Measurements from ENCODE around the gene KLHL29.
A peak's percentile ranks its signal among the peaks of the same experiment; 100 is the strongest.
"Not testable (repeated sequence)": the region's sequence is repeated elsewhere in the genome, so short reads cannot be mapped to it uniquely, and the experiment has no call there.

KLHL29 gene

GRCh38 chr2:23384551-23385343 is at the start of gene KLHL29:
Gene KLHL29, plus strand, starts transcription at chr2:23385179. Its CDS starts 177,018 bp downstream, at chr2:23562197.
- DNase-seq: peak; percentile 85

- DNase-seq: no peak
Observed at GRCh38 chr2:23335550-23335949, 49.4 kb upstream of the KLHL29 start.

- no peak for DNase-seq
Observed at GRCh38 chr2:23342075-23342474, 42.9 kb upstream of the KLHL29 start.

- no peak for DNase-seq
Observed at GRCh38 chr2:23346029-23346428, 39.0 kb upstream of the KLHL29 start.

GRCh38 chr2:23346781-23347180 is 38.2 kb upstream of the KLHL29 start:
- DNase-seq: no peak

DNA sequence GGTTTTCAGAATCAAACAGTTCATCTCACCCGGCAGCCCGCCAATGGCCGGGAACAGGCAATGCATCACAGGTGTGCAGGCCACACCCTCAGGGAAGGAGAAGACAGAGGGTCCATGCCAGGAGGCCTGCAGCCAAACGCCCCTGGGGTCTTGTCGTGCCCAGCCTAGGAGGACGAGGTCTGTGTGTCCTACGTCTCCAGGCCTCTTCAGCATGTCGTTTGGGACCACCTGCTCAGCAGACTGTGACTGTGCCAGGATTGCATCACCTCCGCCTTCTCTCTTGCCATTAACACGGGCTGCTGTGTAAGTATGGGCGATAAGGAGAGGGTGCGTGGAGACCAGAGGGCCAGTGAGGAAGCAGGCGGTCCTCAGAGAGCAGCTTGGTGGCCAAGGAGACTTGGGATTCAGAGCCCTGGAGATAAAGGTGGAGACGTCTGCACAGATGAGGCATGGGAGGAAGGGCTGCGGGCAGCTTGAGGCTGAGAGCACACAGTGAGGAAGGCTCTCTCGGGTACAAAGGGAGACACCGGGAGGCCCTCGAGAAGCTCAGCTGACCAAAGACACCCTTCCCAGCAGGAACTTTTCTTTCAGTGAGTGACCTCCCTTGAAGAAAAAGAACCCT is 37.4 kb upstream of the KLHL29 start:
- no peak for DNase-seq

DNA sequence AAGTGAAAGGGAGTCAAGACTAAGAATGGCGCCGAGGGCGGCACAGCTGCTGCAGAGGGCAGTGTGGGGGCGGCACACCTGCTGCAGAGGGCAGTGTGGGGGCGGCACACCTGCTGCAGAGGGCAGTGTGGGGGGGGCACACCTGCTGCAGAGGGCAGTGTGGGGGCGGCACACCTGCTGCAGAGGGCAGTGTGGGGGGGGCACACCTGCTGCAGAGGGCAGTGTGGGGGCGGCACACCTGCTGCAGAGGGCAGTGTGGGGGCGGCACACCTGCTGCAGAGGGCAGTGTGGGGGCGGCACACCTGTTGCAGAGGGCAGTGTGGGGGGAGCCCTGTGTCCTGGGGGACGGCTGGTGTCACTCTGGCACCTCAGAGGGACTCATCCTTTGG is 36.9 kb upstream of the KLHL29 start:
- not testable (repeated sequence) for DNase-seq

DNA sequence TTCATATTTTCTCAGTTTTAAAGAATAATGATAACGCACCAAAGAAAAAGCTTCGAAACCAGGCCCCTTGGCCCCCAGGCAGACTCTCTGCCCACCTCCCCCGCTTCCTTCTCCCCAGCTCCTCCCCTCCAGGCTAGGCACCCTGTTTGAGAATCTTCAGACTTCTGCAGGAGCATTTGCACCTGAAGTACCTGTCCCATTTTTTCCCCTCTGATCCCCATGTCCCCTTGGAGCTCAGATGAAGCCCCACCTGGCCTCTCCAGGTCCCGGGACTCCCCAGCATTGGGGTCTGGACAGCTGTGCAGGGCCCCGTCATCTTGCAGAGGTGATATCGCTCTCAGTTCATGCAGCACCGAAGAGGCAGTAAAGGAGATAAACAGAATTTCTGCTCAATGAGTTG is 35.5 kb upstream of the KLHL29 start:
- no peak for DNase-seq

GRCh38 chr2:23350041-23350791 is 34.8 kb upstream of the KLHL29 start:
- no peak for DNase-seq

DNA sequence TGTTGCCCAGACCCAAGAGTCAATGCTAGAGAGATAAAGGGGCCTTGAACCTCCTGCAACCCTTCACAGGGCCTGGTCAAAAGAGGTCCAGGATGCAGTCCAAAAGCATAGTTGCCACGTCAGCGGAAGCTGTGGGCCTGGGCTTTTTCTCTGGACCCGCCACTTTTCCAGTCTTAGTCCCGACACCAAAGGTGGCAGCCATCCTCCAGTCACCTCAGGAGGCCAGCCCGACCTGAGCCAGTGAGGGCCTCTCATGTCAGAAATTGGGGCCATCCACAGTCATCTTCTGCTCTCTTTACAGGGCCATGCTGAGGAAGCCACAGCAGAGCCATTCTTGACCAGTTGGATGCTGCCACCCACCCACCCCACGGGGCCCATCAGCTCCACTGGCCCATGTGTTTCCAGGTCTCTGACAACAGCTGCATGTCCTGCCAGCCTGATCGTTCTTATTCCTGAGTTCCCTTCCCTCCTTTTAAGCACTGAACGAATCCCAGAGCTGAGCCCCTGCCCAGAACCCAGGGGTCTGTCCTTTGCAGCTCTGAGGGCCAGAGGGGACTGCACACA is 34.1 kb upstream of the KLHL29 start:
- no peak for DNase-seq

DNA sequence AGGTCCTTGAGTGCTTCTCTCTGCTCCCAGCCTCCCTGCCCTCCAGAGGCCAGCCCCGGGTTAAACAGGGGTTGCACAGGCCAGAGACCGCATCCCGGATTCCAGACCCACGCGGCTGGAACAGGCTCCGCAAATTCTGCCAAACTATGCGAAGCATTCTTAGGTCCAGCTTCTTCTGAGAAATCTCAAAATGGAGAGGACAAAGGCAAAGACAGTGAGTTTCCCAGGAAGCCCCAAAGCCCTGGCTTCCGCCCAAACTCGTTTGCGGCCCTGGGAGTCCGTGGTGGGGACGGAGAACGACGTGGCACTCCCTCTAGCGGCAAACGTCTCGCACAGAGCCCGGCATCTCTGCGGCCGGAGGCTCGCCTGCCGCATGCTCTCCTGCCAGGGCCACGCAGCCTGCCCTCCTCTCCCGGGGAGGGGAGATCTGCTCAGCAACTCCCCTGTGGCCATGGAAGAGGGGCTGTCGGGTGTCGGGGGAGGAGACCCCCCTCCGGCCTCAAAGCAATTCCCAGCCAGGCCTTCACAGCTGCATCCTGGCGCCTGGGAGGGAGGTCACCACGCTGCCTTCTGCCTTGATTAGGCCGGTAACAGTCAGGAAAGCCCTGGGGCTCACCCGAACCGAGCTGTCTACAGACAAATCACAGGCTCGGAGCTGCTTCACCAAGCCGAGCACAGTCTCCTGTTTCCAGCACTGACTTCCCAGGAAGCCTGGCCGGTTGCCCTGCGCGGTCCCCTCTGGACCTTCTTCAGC is 33.4 kb upstream of the KLHL29 start:
- DNase-seq: peak; percentile 55

- no peak for DNase-seq
Observed at GRCh38 chr2:23354554-23354953, 30.4 kb upstream of the KLHL29 start.

DNA sequence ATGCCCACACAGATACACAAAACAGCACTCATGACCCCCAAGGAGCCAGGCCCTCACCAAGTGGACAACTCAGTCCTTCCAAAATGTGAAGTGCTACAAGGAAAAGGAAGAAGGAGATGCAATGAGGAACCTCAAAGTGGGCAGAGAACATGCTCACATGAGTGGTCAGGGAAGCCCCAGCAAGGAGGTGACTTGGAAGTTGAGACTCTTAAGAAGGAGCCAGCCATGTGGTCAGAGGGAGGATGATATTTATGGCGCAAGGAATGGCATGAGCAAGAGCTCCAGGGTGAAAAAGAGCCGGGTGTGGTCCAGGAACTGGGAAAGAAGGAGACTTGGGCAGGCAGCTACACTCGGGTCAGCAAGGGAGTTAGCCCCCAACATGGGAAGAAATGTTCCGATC is 30.0 kb upstream of the KLHL29 start:
- no peak for DNase-seq

DNA sequence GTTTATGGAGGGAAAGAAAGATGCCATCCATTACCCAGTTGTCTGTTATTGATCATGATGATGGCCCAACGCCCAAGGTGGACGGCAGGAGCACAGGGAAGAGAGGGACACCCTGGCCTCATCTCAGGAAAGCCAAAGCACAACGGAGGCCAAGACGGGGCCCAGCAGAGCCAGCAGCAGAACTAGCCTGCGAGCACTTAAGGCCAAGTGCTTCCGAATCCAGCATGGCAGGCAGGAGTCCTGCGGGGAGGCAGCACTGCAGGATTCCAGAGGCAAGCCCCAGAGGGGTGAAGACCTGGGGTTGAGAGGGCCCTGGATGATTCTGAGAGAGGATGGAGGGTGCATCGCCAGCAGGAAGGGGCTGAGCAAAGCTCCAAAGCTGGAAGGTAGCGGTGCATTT is 28.3 kb upstream of the KLHL29 start:
- DNase-seq: no peak

GRCh38 chr2:23359631-23360567 is 25.1 kb upstream of the KLHL29 start:
- no peak for DNase-seq

- DNase-seq: no peak
Observed at GRCh38 chr2:23360571-23361125, 24.3 kb upstream of the KLHL29 start.

DNA sequence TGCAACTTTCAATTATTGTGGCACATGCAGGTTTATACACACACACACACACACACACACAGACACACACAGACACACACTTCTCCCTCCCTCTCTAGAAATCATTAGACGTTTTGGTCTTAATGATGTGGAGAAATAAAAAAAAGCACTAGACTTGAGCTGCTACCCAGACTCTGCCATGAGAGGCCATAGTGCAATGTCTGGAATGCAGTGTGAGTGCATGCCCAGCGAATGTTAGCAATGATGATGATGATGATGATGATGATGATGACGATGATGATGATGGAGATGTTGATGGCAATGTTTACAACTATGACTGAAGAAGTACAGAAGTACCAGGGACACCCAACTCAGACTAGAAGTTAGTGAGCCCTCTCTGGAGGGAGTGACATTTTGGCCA is 23.8 kb upstream of the KLHL29 start:
- DNase-seq: no peak

DNA sequence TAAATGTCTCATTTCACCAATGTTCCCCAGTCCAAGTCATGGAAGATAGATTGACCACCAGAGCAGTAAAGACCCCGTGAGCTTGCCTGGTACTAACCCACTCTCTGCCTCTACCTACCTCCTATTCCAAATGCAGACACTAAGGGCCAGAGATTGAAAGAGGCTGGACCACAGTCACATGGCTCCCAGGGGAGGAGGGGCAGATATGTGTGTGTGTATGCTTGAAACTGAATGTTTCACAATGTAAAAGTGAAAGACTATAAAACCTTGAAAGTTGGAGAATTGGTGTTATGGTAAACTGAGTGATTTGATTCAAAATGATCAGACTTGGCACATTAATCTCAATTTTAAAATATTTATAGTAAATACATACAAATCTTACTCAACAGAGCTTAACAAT is 21.7 kb upstream of the KLHL29 start:
- no peak for DNase-seq

- DNase-seq: no peak
Observed at GRCh38 chr2:23363831-23364230, 21.1 kb upstream of the KLHL29 start.

- DNase-seq: no peak
Observed at GRCh38 chr2:23366720-23367119, 18.3 kb upstream of the KLHL29 start.

DNA sequence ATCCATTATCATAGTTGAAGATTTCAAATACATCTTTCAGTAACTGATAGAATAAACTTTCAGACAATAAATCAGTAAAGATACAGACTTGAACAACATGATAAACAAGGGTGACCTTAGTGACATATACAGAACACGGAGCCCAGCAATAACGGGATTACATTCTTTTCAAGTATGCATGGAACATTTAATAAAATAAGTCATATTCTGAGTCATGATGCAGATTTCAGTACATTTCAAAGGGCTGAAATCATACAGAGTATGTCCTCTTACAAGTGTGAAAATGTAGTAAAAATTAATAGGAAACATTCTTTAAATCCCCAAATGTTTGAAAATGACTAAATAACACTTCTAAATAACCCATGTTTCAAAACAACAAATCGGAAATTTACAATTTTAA is 17.2 kb upstream of the KLHL29 start:
- no peak for DNase-seq

Measured in NCI-H82 (cell line).